Mononuclear cell (primary cell): ENCODE results near the gene ATP11A. TPM values are rescaled to one million over a fixed set of nuclear protein-coding genes. Genes with fewer than 3 reads are reported as not detected.
"Not testable (repeated sequence)": the region's sequence is repeated elsewhere in the genome, so short reads cannot be mapped to it uniquely, and the experiment has no call there.

Source experiments
- H3K27me3 ChIP-seq: 2 replicates; pipeline ENCODE4 v1.6.0; 2011; ENCODE audit warnings: low read length, control low read depth; ENCODE audit not compliant: insufficient read depth
- H3K4me1 ChIP-seq: 2 replicates; pipeline ENCODE4 v1.5.1; 2011; ENCODE audit warnings: mild to moderate bottlenecking, low read length, control low read depth; ENCODE audit not compliant: insufficient read depth
- H3K4me3 ChIP-seq: 2 replicates; pipeline ENCODE4 v1.5.1; 2011; ENCODE audit warnings: mild to moderate bottlenecking, low read length, moderate library complexity
- H3K9me3 ChIP-seq: 2 replicates; pipeline ENCODE4 v1.5.1; 2011; ENCODE audit warnings: low read depth, mild to moderate bottlenecking, control low read depth, low read length
- total RNA-seq: library from RNA; depleted of rRNA; stranded (reverse); fragments of >200 nt; gene quantifications from one replicate; pipeline ENCODE4 v1.2.3, GENCODE V29; 2012

ATP11A gene
- total RNA-seq, 1 donor, result 24.9 TPM

GRCh38 chr13:112852808-112853207 is 163.0 kb downstream of the ATP11A start:
- H3K27me3 ChIP-seq, result no peaks in the 10 kb centered on the region
- H3K4me3 ChIP-seq, result no peak overlapping the region
- H3K4me1 ChIP-seq, result no peaks in the 10 kb centered on the region
- H3K9me3 ChIP-seq, result no peaks in the 10 kb centered on the region

GRCh38 chr13:112854321-112854720 is 164.5 kb downstream of the ATP11A start:
- no peak overlapping the region for H3K4me3 ChIP-seq

GRCh38 chr13:112855859-112856258 is 166.0 kb downstream of the ATP11A start:
- no peaks in the 10 kb centered on the region for H3K9me3 ChIP-seq
- H3K4me1 ChIP-seq, result no peaks in the 10 kb centered on the region
- no peaks in the 10 kb centered on the region for H3K27me3 ChIP-seq
- no peak overlapping the region for H3K4me3 ChIP-seq

More at GRCh38 chr13:112854321-112854720, 164.5 kb downstream of the ATP11A start:
- Histone ChIP-seq H3K4me1 (no peaks in the 10 kb centered on the region), H3K9me3 (no peaks in the 10 kb centered on the region), H3K27me3 (no peaks in the 10 kb centered on the region)

GRCh38 chr13:112857914-112858490 is 168.2 kb downstream of the ATP11A start:
- Histone ChIP-seq H3K27me3 (no peaks in the 10 kb centered on the region), H3K4me1 (no peaks in the 10 kb centered on the region), H3K4me3 (no peak overlapping the region), H3K9me3 (no peaks in the 10 kb centered on the region)

- no peaks in the 10 kb centered on the region for H3K9me3 ChIP-seq
Observed at GRCh38 chr13:112859128-112859816, 169.4 kb downstream of the ATP11A start.

GRCh38 chr13:112859817-112860190 is 170.0 kb downstream of the ATP11A start:
- H3K4me1 ChIP-seq, result no peaks in the 10 kb centered on the region
- no peak overlapping the region for H3K4me3 ChIP-seq
- H3K9me3 ChIP-seq, result no peaks in the 10 kb centered on the region
- H3K27me3 ChIP-seq, result no peaks in the 10 kb centered on the region

More at GRCh38 chr13:112859128-112859816, 169.4 kb downstream of the ATP11A start:
- no peaks in the 10 kb centered on the region for H3K27me3 ChIP-seq
- no peaks in the 10 kb centered on the region for H3K4me1 ChIP-seq
- H3K4me3 ChIP-seq, result no peak overlapping the region

- Histone ChIP-seq H3K9me3 (no peaks in the 10 kb centered on the region), H3K4me1 (no peaks in the 10 kb centered on the region), H3K27me3 (no peaks in the 10 kb centered on the region), H3K4me3 (no peak overlapping the region)
Observed at GRCh38 chr13:112861876-112862615, 172.2 kb downstream of the ATP11A start.

- H3K4me3 ChIP-seq, H3K27me3 ChIP-seq, H3K9me3 ChIP-seq, H3K4me1 ChIP-seq: not testable (repeated sequence)
Observed at GRCh38 chr13:112863356-112863755, 173.5 kb downstream of the ATP11A start.

- not testable (repeated sequence) for H3K4me3 ChIP-seq, H3K4me1 ChIP-seq, H3K9me3 ChIP-seq, H3K27me3 ChIP-seq
Observed at GRCh38 chr13:112865478-112865877, 175.6 kb downstream of the ATP11A start.

- Histone ChIP-seq H3K4me1 (peaks cover 2% of the 10 kb centered on the region), H3K9me3 (no peaks in the 10 kb centered on the region), H3K27me3 (no peaks in the 10 kb centered on the region), H3K4me3 (no peak overlapping the region)
Observed at GRCh38 chr13:112867301-112867711, 177.5 kb downstream of the ATP11A start.

GRCh38 chr13:112868308-112868707 is 178.5 kb downstream of the ATP11A start:
- H3K27me3 ChIP-seq, result no peaks in the 10 kb centered on the region

GRCh38 chr13:112869202-112870050 is 179.6 kb downstream of the ATP11A start:
- H3K4me3 ChIP-seq, result no peak overlapping the region
- peaks cover 5% of the 10 kb centered on the region for H3K9me3 ChIP-seq
- H3K4me1 ChIP-seq, result peaks cover 22% of the 10 kb centered on the region
- H3K27me3 ChIP-seq, result no peaks in the 10 kb centered on the region

More at GRCh38 chr13:112868308-112868707, 178.5 kb downstream of the ATP11A start:
- Histone ChIP-seq H3K4me3 (no peak overlapping the region), H3K4me1 (peaks cover 11% of the 10 kb centered on the region), H3K9me3 (peaks cover 5% of the 10 kb centered on the region)

GRCh38 chr13:112870051-112870331 is 180.2 kb downstream of the ATP11A start:
- Histone ChIP-seq H3K4me1 (peaks cover 25% of the 10 kb centered on the region), H3K9me3 (peaks cover 5% of the 10 kb centered on the region), H3K4me3 (no peak overlapping the region), H3K27me3 (no peaks in the 10 kb centered on the region)

- Histone ChIP-seq H3K4me1 (peaks cover 25% of the 10 kb centered on the region), H3K9me3 (peaks cover 5% of the 10 kb centered on the region), H3K27me3 (no peaks in the 10 kb centered on the region), H3K4me3 (no peak overlapping the region)
Observed at GRCh38 chr13:112870737-112871287, 181.0 kb downstream of the ATP11A start.

- peaks cover 5% of the 10 kb centered on the region for H3K9me3 ChIP-seq
- peaks cover 25% of the 10 kb centered on the region for H3K4me1 ChIP-seq
- H3K4me3 ChIP-seq, result no peak overlapping the region
- H3K27me3 ChIP-seq, result no peaks in the 10 kb centered on the region
Observed at GRCh38 chr13:112871742-112872141, 181.9 kb downstream of the ATP11A start.
